ENCODE measurements around the gene E2F8. TPM values are rescaled to one million over a fixed set of nuclear protein-coding genes. Genes with fewer than 3 reads are reported as not detected.

E2F8 gene
- total and polyA plus RNA-seq, 10 of the 15 experiments (the other 5 are each of a cell fraction or from before 2014, with no cell fraction given): 8.8 to 28.1 (median 18.5) TPM

- no peak for TF ChIP-seq FOS (IDR thresholded peaks at IDR 0.05; ENCODE audit: borderline replicate concordance, extremely low read depth, insufficient read length)
- no peak for TF ChIP-seq MXI1 (IDR thresholded peaks at IDR 0.05; ENCODE audit: low read depth, low read length)
- TF ChIP-seq SREBF2 (IDR thresholded peaks at IDR 0.05; ENCODE audit: low read length): no peak
These were observed 53.5 kb downstream of the E2F8 start (continued) for GRCh38 chr11:19187114-19187832.

GRCh38 chr11:19185516-19186052 is 55.2 kb downstream of the E2F8 start:
- H3K4me3 ChIP-seq: no peak overlapping the region
- ChIA-PET RAD21 (ENCODE audit: unreplicated experiment) (no interaction called here), POLR2A (no interaction called here), CTCF (no interaction called here), SMC1A (ENCODE audit: uncharacterized antibody, unreplicated experiment) (no interaction called here)
- no peak for DNase-seq (ENCODE audit: low read depth, low spot score)
- ATAC-seq: no peak
- H4K20me1 ChIP-seq (ENCODE audit: control insufficient read depth, insufficient read depth): no peaks in the 10 kb centered on the region
- H3K9ac ChIP-seq (ENCODE audit: control insufficient read depth, insufficient read depth, low read length): no peak overlapping the region
- BruUV-seq (replicated peaks): no TSS peak
- no peak for FAIRE-seq
- no peak for TF ChIP-seq ATF3 (IDR thresholded peaks at IDR 0.05; ENCODE audit: borderline replicate concordance, extremely low read depth, low read depth, low read length)
- TF ChIP-seq ESRRA (IDR thresholded peaks at IDR 0.05; ENCODE audit: low read length): no peak
- no peak for TF ChIP-seq WRNIP1 (IDR thresholded peaks at IDR 0.05; ENCODE audit: borderline replicate concordance, low read depth, low read length)
- TF ChIP-seq BCL3 (IDR thresholded peaks at IDR 0.05; ENCODE audit: borderline replicate concordance, insufficient read depth, low read depth, low read length, poor library complexity, severe bottlenecking): no peak
- no peak for TF ChIP-seq RCOR1 (conservative IDR thresholded peaks at IDR 0.05; ENCODE audit: low read depth, low read length)
- TF ChIP-seq ZSCAN29 (IDR thresholded peaks at IDR 0.05): no peak
- no peak for TF ChIP-seq RBBP5 (conservative IDR thresholded peaks at IDR 0.05)
- TF ChIP-seq PAX8 (IDR thresholded peaks at IDR 0.05): no peak
- no peak for TF ChIP-seq MXI1 (IDR thresholded peaks at IDR 0.05; ENCODE audit: low read depth, low read length)
- H3K79me2 ChIP-seq (ENCODE audit: control insufficient read depth, insufficient read depth, low read length): no peaks in the 10 kb centered on the region
- in situ Hi-C loops (cut with MboI): no loop called here
- no peak overlapping the region for H2AFZ ChIP-seq (ENCODE audit: control insufficient read depth, low read depth, low read length)
- no peaks in the 10 kb centered on the region for H3K4me1 ChIP-seq (ENCODE audit: control insufficient read depth, insufficient read depth, low read length)
- no peaks in the 10 kb centered on the region for H3K9me3 ChIP-seq (replicated peaks; ENCODE audit: control insufficient read depth, insufficient read depth, low read length)
- H3K36me3 ChIP-seq (ENCODE audit: control insufficient read depth in 2 of 2, insufficient read depth in 2 of 2, low read length in 1 of 2): no peaks in the 10 kb centered on the region; a peak in 1 of 4 replicates
- WGBS (ENCODE audit: insufficient coverage, insufficient replicate concordance, low lambda C conversion rate, missing lambda C conversion rate): 65% methylated on average over 6 of the region's 6 CpGs
- no peak overlapping the region for H3K4me2 ChIP-seq (ENCODE audit: control insufficient read depth, insufficient read depth)
- H3K27ac ChIP-seq (ENCODE audit: control insufficient read depth, insufficient read depth): no peak overlapping the region
- H3K27me3 ChIP-seq (replicated peaks in 1 of 2; ENCODE audit: control insufficient read depth in 2 of 2, insufficient read depth in 2 of 2, low read length in 1 of 2): no peaks in the 10 kb centered on the region
- intact Hi-C loops (cut with micrococcal nuclease; ENCODE audit: unreplicated experiment): no loop called here
